Measurements from ENCODE around the gene VPREB1.
"Not testable (repeated sequence)": the region's sequence is repeated elsewhere in the genome, so short reads cannot be mapped to it uniquely, and the experiment has no call there.

The VPREB1 gene

DNA sequence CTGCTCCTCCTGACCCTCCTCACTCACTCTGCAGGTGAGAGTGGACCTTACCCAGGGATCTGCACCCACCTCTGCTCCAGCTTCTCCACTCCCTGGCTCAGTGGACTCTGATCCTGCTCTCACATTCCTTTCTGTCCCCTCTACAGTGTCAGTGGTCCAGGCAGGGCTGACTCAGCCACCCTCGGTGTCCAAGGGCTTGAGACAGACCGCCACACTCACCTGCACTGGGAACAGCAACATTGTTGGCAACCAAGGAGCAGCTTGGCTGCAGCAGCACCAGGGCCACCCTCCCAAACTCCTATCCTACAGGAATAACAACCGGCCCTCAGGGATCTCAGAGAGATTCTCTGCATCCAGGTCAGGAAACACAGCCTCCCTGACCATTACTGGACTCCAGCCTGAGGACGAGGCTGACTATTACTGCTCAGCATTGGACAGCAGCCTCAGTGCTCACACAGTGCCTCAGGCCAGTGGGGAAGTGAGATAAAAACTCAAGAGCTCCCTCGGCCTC is 29.7 kb upstream of the VPREB1 start:
- no peak for TF ChIP-seq CTCF (IDR thresholded peaks at IDR 0.05; ENCODE audit: low read depth, low read length, missing control alignments)
- no peak overlapping the region for H3K4me3 ChIP-seq (ENCODE audit: low read depth, low read length)
- no peak for DNase-seq (ENCODE audit: low read depth)
- in situ Hi-C loops (cut with HindIII; ENCODE audit: low sequenced_read_pairs), result loop anchor here (5.0 kb wide), 1 partner anchor 102 kb away; no protein-coding TSS in a partner anchor

GRCh38 chr22:22215659-22216449 is 28.7 kb upstream of the VPREB1 start:
- DNase-seq (ENCODE audit: low read depth), result no peak
- in situ Hi-C loops (cut with HindIII; ENCODE audit: low sequenced_read_pairs), result no loop called here
- H3K4me3 ChIP-seq (ENCODE audit: low read depth, low read length), result no peak overlapping the region
- no peak for TF ChIP-seq CTCF (IDR thresholded peaks at IDR 0.05; ENCODE audit: low read depth, low read length, missing control alignments)

DNA sequence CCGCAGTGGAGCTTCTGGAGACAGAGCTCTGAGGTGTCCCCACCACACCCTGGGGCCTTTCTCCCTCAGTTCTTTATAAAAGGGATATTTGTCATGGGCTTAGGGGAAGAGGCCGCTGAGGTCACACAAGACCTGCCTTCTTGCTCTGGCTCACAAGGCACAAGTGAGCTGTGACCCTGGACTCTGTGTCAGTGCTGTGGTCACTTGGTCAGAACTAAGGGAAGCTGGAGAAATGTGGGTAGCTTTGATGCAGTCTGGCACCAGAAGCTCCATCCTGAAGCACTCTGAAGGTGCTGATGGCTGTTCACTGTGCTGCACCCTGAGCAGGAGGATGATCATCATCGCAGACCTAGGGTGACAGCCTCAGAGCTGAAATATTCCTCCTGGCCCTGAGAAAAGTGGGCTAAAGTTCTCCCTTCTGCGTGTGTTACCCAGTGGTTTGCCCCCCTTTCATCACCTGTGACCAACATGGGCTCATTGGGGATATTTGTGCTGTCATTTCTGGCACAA is 28.1 kb upstream of the VPREB1 start:
- in situ Hi-C loops (cut with HindIII; ENCODE audit: low sequenced_read_pairs), result no loop called here
- DNase-seq (ENCODE audit: low read depth), result no peak
- no peak for TF ChIP-seq CTCF (IDR thresholded peaks at IDR 0.05; ENCODE audit: low read depth, low read length, missing control alignments)
- no peak overlapping the region for H3K4me3 ChIP-seq (ENCODE audit: low read depth, low read length)

GRCh38 chr22:22218302-22218701 is 26.3 kb upstream of the VPREB1 start:
- TF ChIP-seq CTCF (IDR thresholded peaks at IDR 0.05; ENCODE audit: low read depth, low read length, missing control alignments), result no peak
- in situ Hi-C loops (cut with HindIII; ENCODE audit: low sequenced_read_pairs), result no loop called here
- DNase-seq (ENCODE audit: low read depth), result no peak
- H3K4me3 ChIP-seq (ENCODE audit: low read depth, low read length), result no peak overlapping the region

- in situ Hi-C loops (cut with HindIII; ENCODE audit: low sequenced_read_pairs), result no loop called here
- DNase-seq (ENCODE audit: low read depth), result no peak
- no peak overlapping the region for H3K4me3 ChIP-seq (ENCODE audit: low read depth, low read length)
- no peak for TF ChIP-seq CTCF (IDR thresholded peaks at IDR 0.05; ENCODE audit: low read depth, low read length, missing control alignments)
These were observed 25.2 kb upstream of the VPREB1 start for GRCh38 chr22:22219140-22219996.

GRCh38 chr22:22221043-22221442 is 23.5 kb upstream of the VPREB1 start:
- in situ Hi-C loops (cut with HindIII; ENCODE audit: low sequenced_read_pairs); H3K4me3 ChIP-seq (ENCODE audit: low read depth, low read length); DNase-seq (ENCODE audit: low read depth): not testable (repeated sequence)
